ENCODE measurements around the gene PALLD.

DNA sequence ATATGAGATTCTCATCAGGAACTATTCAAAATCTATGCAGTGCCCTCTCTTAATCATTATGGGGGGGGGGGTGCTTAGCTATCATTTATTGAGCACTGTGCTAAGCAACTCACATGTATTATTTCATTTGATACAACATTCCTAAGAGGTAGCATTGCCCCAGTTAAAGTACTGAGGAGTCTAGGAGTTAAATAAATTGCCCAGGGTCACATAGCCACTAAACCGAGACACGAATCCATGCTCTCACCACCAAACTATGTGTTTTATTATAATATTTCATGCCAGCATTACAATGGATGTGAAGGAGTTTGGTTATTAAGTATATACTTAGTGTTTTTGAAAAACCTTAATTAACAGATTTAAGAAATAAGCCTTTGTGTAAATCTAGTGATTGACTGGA lies 381.8 kb downstream of the PALLD start:
- TF ChIP-seq, protein P1, sequence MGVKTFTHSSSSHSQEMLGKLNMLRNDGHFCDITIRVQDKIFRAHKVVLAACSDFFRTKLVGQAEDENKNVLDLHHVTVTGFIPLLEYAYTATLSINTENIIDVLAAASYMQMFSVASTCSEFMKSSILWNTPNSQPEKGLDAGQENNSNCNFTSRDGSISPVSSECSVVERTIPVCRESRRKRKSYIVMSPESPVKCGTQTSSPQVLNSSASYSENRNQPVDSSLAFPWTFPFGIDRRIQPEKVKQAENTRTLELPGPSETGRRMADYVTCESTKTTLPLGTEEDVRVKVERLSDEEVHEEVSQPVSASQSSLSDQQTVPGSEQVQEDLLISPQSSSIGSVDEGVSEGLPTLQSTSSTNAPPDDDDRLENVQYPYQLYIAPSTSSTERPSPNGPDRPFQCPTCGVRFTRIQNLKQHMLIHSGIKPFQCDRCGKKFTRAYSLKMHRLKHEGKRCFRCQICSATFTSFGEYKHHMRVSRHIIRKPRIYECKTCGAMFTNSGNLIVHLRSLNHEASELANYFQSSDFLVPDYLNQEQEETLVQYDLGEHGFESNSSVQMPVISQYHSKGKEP (tag by site-specific recombination; IDR thresholded peaks at IDR 0.05), result no peak
- TF ChIP-seq CTCF (tag by site-specific recombination; IDR thresholded peaks at IDR 0.05) (no peak), ZNF768 (tag by site-specific recombination; IDR thresholded peaks at IDR 0.05) (no peak), ZNF114 (tag by site-specific recombination; IDR thresholded peaks at IDR 0.05) (no peak), ZNF239 (tag by site-specific recombination; IDR thresholded peaks at IDR 0.05) (no peak), REST (tag by site-specific recombination; IDR thresholded peaks at IDR 0.05) (no peak), ZNF561 (tag by site-specific recombination; IDR thresholded peaks at IDR 0.05; ENCODE audit: borderline replicate concordance) (no peak), SALL2 (tag by site-specific recombination; IDR thresholded peaks at IDR 0.05; ENCODE audit: borderline replicate concordance) (no peak), TRIM28 (IDR thresholded peaks at IDR 0.05; ENCODE audit: borderline replicate concordance, low read length) (no peak), ZBTB1 (tag by site-specific recombination; IDR thresholded peaks at IDR 0.05) (no peak), ZNF416 (tag by site-specific recombination; IDR thresholded peaks at IDR 0.05) (no peak), ZBTB7A (tag by site-specific recombination; IDR thresholded peaks at IDR 0.05; ENCODE audit: low read depth) (no peak), ZNF175 (tag by site-specific recombination; IDR thresholded peaks at IDR 0.05) (no peak), GLI2 (tag by site-specific recombination; IDR thresholded peaks at IDR 0.05; ENCODE audit: borderline replicate concordance, low read depth) (no peak)

Measured in HEK293 (cell line).